Right atrium auricular region (tissue), 2 donors: ENCODE data around the gene RAD51B. TPM values are rescaled to one million over a fixed set of nuclear protein-coding genes. Genes with fewer than 3 reads are reported as not detected.

Experiments used
- DNase-seq: peaks from one replicate; pipeline ENCODE4 v3.0.0-alpha.2; 2019; ENCODE audit warnings: low spot score
- H3K27ac ChIP-seq, 2 donors: fragments of 200-600 bp; sonication (generic); 1 replicate in 1 of 2; 2 replicates in 1 of 2; pipeline ENCODE4 v1.5.1; 2016 to 2019
- H3K27me3 ChIP-seq, 2 donors: fragments of 200-600 bp; sonication (generic); one replicate each; pipeline versions ENCODE4 v1.5.1 to v1.6.0; 2017 to 2019
- H3K36me3 ChIP-seq: fragments of 200-600 bp; sonication (generic); one replicate; pipeline ENCODE4 v1.5.1; 2016
- H3K4me1 ChIP-seq, 2 donors: fragments of 200-600 bp; sonication (generic); one replicate each; pipeline versions ENCODE4 v1.5.1 to v1.6.0; 2017 to 2019
- H3K4me3 ChIP-seq, 2 donors: fragments of 200-600 bp; sonication (generic); 1 replicate in 1 of 2; 2 replicates in 1 of 2; pipeline ENCODE4 v1.5.1; 2017 to 2019; ENCODE audit warnings: mild to moderate bottlenecking in 1 of 2, moderate library complexity in 1 of 2
- H3K9me3 ChIP-seq, 2 donors: fragments of 200-600 bp; sonication (generic); one replicate each; pipeline ENCODE4 v1.5.1; 2019
- total RNA-seq, 2 donors: library from RNA; depleted of rRNA; stranded (reverse); fragments of >200 nt; gene quantifications; one replicate each; pipeline ENCODE4 v1.1.0, GENCODE V29; 2016
- TF ChIP-seq, protein P1 (sequence below), 2 donors: fragments of 200-600 bp; sonication (generic); IDR thresholded peaks; one replicate each; pipeline ENCODE4 v1.5.1; 2019; ENCODE audit warnings: antibody characterized with exemption in 2 of 2

Gene RAD51B
- total RNA-seq, 2 donors from 2014 or later, result 1.2 to 1.5 TPM

DNA sequence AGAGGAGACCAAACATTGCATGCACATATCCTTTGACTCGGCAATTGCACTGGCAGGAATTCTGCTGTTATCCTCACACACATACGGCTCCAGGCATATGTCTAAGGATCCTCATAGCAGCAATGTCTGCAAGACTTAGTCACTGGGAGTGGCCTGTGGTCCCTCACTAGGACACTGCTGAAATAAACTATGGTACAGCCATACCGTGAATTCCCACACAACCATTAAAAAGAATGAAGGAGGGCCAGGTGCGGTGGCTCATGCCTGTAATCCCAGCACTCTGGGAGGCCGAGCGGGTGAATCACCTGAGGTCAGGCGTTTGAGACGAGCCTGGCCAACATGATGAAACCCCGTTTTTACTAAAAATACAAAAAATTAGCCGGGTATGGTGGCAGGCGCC, 868.2 kb downstream of the RAD51B start:
- peaks cover 0 to 39% of the 10 kb centered on the region in 2 donors for H3K4me1 ChIP-seq
- no peak overlapping the region for H3K27ac ChIP-seq
- no peaks in the 10 kb centered on the region for H3K36me3 ChIP-seq
- TF ChIP-seq, protein P1, sequence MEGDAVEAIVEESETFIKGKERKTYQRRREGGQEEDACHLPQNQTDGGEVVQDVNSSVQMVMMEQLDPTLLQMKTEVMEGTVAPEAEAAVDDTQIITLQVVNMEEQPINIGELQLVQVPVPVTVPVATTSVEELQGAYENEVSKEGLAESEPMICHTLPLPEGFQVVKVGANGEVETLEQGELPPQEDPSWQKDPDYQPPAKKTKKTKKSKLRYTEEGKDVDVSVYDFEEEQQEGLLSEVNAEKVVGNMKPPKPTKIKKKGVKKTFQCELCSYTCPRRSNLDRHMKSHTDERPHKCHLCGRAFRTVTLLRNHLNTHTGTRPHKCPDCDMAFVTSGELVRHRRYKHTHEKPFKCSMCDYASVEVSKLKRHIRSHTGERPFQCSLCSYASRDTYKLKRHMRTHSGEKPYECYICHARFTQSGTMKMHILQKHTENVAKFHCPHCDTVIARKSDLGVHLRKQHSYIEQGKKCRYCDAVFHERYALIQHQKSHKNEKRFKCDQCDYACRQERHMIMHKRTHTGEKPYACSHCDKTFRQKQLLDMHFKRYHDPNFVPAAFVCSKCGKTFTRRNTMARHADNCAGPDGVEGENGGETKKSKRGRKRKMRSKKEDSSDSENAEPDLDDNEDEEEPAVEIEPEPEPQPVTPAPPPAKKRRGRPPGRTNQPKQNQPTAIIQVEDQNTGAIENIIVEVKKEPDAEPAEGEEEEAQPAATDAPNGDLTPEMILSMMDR (IDR thresholded peaks at IDR 0.05), result no peak
- no peak for DNase-seq
- no peaks in the 10 kb centered on the region for H3K27me3 ChIP-seq
- no peaks in the 10 kb centered on the region for H3K9me3 ChIP-seq
- H3K4me3 ChIP-seq, result no peak overlapping the region

DNA sequence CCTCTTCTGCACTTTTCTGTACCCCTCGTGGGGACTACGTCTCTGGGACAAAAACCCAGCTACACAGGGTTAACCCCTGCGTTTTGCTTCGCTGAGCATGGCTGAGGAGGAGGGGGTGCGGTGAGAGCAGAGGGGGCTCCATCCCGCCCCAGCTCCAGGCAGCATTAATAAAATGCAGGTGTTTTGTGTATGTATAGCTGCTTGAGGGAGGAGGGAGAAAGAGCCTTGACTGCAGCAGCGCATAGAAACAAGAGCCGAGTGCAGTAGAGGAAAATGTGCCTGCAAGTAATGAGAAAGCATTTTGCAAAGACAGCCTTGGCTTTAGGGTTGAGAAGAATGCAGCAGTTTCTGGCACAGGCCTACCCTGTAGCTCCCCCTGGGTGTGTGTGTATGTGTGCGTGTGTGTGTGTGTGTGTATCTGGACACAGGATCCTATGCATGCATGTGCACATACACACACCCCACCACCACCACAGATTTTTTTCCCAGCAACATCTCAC, 869.3 kb downstream of the RAD51B start:
- no peak for DNase-seq
- peaks cover 0 to 40% of the 10 kb centered on the region in 2 donors for H3K4me1 ChIP-seq
- TF ChIP-seq, protein P1 (IDR thresholded peaks at IDR 0.05), result no peak
- no peaks in the 10 kb centered on the region for H3K27me3 ChIP-seq
- H3K27ac ChIP-seq, result no peak overlapping the region
- H3K36me3 ChIP-seq, result no peaks in the 10 kb centered on the region
- H3K9me3 ChIP-seq, result no peaks in the 10 kb centered on the region
- H3K4me3 ChIP-seq, result no peak overlapping the region

DNA sequence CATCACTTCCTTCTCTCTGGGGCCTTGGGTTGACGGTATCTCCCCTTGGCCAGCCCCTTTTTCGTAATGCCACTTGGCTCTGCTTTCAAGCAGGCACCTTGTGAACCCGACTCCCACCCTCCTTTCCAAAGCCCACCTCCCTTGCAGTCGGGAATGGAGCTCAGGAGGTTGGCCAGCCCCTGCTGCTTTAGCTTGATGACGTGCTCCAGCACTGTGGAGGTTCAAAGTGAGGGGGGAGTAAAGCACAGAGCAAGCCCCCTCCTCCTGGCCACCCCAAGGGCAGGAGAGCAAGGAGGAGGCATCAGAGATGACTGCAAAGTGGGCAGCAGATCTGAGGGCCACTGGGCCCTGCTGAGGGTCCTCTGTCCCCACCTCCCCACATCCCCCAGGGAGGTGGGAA, 869.9 kb downstream of the RAD51B start:
- Histone ChIP-seq H3K36me3 (no peaks in the 10 kb centered on the region), H3K9me3 (no peaks in the 10 kb centered on the region), H3K27me3 (no peaks in the 10 kb centered on the region), H3K27ac (no peak overlapping the region), H3K4me1 (peaks cover 0 to 40% of the 10 kb centered on the region in 2 donors), H3K4me3 (no peak overlapping the region)
- TF ChIP-seq, protein P1 (IDR thresholded peaks at IDR 0.05), result no peak
- DNase-seq, result no peak

DNA sequence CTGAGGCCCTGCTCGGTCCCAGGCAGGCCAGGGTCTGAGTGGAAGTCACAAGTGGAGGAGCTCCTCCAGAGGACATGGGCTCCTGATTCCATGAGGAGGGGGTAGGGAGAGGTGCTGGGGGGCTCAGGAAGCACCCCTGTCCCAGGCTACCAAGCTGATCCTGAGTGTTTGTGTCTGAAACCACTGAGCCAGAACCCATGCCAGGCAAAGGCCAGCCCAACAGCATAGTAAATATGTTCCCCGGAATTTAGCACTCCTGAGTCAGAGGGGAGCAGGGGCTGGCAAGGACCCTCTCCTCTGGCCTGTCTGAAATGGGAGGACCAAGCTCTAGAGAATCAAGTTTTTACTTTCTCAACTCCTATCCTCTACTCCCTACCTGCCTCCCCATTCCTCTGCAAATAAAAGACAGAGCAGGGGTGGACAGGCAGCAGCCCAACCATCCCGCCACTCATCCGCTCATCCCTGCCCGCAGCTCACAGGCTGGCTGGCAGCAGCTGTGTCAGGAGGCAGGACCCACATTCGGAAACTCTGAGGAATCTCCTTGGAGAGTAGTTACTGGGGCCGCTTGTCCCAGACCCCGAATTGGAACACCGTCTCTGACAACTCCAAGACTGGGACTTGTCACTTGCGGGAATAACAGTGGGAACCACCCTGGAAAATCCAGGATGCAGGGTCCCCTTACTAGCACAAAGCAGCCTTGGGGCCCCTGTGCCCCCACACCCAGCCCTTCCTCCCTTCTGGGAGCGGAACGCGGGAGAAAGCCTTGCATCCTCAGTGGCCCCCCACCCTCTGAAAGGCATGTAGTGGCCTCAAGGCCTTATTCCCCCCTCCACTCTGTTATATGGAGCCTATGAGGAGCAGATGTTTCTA, 870.7 kb downstream of the RAD51B start:
- no peak for DNase-seq
- Histone ChIP-seq H3K27me3 (no peaks in the 10 kb centered on the region), H3K4me1 (peaks cover 0 to 38% of the 10 kb centered on the region in 2 donors), H3K27ac (no peak overlapping the region), H3K36me3 (no peaks in the 10 kb centered on the region), H3K4me3 (no peak overlapping the region), H3K9me3 (no peaks in the 10 kb centered on the region)
- TF ChIP-seq, protein P1 (IDR thresholded peaks at IDR 0.05), result no peak

DNA sequence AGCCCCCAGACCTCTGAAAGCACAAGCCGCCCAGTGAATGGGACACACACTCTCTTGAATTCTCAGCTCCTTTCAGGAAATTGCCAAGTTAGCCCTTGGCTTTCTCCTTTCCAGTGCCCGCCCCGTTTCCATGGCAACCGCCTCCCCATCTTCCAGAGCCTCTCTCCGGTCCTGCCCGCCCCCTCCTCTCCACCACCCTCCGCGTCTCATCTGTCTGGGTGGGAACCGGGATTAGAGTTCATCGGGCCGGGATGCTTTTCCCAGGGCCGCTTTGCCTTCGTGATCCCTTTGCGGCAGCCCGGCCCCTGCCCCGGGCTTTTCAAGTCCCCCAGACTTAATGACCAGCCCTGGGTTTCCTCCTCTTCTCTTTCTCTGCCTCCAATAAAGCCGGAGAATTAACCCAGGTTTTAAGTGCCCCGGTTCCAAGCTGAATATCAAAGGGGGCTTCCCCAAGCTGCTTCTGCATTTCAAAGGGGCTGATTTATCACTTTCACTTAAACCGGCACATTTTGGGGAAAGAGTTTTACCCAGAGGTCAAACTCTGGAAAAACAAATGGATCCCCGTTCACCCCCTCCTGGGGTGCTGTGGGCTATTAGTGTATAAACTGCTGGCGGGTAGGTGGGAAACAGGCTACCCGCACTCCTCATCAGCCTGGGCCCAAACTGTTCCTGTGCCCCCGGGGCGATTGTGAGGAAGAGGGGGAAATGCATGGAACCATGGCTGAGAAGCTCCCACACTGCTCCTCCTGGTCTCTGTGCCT, 871.6 kb downstream of the RAD51B start:
- TF ChIP-seq, protein P1 (IDR thresholded peaks at IDR 0.05), result no peak
- no peaks in the 10 kb centered on the region for H3K9me3 ChIP-seq
- no peak for DNase-seq
- no peak overlapping the region for H3K4me3 ChIP-seq
- H3K36me3 ChIP-seq, result no peaks in the 10 kb centered on the region
- H3K4me1 ChIP-seq, result peaks cover 0 to 38% of the 10 kb centered on the region in 2 donors
- no peak overlapping the region for H3K27ac ChIP-seq
- no peaks in the 10 kb centered on the region for H3K27me3 ChIP-seq
